Measurements from ENCODE around the gene BTRC.

Gene BTRC

GRCh38 chr10:101595591-101596433 is 241.8 kb downstream of the BTRC start:
- DNase-seq, result no peak

- DNase-seq, result no peak
Measured at GRCh38 chr10:101597091-101597900, 243.3 kb downstream of the BTRC start.

GRCh38 chr10:101601541-101601940 is 247.6 kb downstream of the BTRC start:
- DNase-seq, result no peak

- DNase-seq, result peak; percentile 75 to 83
Measured at GRCh38 chr10:101602761-101603398, 248.9 kb downstream of the BTRC start.
